Measurements from ENCODE around the gene TTBK2.
"Not testable (repeated sequence)": the region's sequence is repeated elsewhere in the genome, so short reads cannot be mapped to it uniquely, and the experiment has no call there.

DNA sequence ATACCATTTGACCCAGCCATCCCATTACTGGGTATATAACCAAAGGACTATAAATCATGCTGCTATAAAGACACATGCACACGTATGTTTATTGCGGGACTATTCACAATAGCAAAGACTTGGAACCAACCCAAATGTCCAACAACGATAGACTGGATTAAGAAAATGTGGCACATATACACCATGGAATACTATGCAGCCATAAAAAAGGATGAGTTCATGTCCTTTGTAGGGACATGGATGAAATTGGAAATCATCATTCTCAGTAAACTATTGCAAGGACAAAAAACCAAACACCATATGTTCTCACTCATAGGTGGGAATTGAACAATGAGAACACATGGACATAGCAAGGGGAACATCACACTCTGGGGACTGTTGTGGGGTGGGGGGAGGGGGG is 28.3 kb upstream of the TTBK2 start:
- TF ChIP-seq, protein P1, sequence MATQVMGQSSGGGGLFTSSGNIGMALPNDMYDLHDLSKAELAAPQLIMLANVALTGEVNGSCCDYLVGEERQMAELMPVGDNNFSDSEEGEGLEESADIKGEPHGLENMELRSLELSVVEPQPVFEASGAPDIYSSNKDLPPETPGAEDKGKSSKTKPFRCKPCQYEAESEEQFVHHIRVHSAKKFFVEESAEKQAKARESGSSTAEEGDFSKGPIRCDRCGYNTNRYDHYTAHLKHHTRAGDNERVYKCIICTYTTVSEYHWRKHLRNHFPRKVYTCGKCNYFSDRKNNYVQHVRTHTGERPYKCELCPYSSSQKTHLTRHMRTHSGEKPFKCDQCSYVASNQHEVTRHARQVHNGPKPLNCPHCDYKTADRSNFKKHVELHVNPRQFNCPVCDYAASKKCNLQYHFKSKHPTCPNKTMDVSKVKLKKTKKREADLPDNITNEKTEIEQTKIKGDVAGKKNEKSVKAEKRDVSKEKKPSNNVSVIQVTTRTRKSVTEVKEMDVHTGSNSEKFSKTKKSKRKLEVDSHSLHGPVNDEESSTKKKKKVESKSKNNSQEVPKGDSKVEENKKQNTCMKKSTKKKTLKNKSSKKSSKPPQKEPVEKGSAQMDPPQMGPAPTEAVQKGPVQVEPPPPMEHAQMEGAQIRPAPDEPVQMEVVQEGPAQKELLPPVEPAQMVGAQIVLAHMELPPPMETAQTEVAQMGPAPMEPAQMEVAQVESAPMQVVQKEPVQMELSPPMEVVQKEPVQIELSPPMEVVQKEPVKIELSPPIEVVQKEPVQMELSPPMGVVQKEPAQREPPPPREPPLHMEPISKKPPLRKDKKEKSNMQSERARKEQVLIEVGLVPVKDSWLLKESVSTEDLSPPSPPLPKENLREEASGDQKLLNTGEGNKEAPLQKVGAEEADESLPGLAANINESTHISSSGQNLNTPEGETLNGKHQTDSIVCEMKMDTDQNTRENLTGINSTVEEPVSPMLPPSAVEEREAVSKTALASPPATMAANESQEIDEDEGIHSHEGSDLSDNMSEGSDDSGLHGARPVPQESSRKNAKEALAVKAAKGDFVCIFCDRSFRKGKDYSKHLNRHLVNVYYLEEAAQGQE (IDR thresholded peaks at IDR 0.05; ENCODE audit: borderline replicate concordance), result not testable (repeated sequence)
- TF ChIP-seq, protein P2, sequence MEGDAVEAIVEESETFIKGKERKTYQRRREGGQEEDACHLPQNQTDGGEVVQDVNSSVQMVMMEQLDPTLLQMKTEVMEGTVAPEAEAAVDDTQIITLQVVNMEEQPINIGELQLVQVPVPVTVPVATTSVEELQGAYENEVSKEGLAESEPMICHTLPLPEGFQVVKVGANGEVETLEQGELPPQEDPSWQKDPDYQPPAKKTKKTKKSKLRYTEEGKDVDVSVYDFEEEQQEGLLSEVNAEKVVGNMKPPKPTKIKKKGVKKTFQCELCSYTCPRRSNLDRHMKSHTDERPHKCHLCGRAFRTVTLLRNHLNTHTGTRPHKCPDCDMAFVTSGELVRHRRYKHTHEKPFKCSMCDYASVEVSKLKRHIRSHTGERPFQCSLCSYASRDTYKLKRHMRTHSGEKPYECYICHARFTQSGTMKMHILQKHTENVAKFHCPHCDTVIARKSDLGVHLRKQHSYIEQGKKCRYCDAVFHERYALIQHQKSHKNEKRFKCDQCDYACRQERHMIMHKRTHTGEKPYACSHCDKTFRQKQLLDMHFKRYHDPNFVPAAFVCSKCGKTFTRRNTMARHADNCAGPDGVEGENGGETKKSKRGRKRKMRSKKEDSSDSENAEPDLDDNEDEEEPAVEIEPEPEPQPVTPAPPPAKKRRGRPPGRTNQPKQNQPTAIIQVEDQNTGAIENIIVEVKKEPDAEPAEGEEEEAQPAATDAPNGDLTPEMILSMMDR (IDR thresholded peaks at IDR 0.05; ENCODE audit: poor library complexity, severe bottlenecking), result not testable (repeated sequence)
- TF ChIP-seq EP300 (conservative IDR thresholded peaks at IDR 0.05; ENCODE audit: poor library complexity, severe bottlenecking); SMC3 (conservative IDR thresholded peaks at IDR 0.05; ENCODE audit: poor library complexity); TAF1 (IDR thresholded peaks at IDR 0.05; ENCODE audit: low read depth): not testable (repeated sequence)
